Activated T-helper 1 cell treated with anti-CD3 and anti-CD28 coated beads, Interleukin-2, amount 50 U/mL, for 16 hours (primary cell): ENCODE measurements around the gene SMURF1.

Experiments used
- DNase-seq, 2 donors: peaks; one replicate each; pipeline ENCODE4 v3.0.0-alpha.2; 2020; ENCODE audit warnings: low read depth in 1 of 2, low spot score in 1 of 2

The SMURF1 gene

GRCh38 chr7:99141841-99142726, 1.8 kb downstream of the SMURF1 start:
- DNase-seq, result peak; percentile 50 to 58

- DNase-seq, result no peak
These were observed 2.6 kb downstream of the SMURF1 start for GRCh38 chr7:99141334-99141733.

GRCh38 chr7:99140813-99141212, 3.1 kb downstream of the SMURF1 start:
- DNase-seq, result no peak

- DNase-seq, result no peak
These were observed 4.9 kb downstream of the SMURF1 start for GRCh38 chr7:99139036-99139435.

- DNase-seq, result no peak
These were observed 6.3 kb downstream of the SMURF1 start for GRCh38 chr7:99137411-99138180.

GRCh38 chr7:99135938-99136337, 8.0 kb downstream of the SMURF1 start:
- no peak for DNase-seq

GRCh38 chr7:99133766-99134564, 9.9 kb downstream of the SMURF1 start:
- DNase-seq, result no peak

GRCh38 chr7:99132595-99133321, 11.2 kb downstream of the SMURF1 start:
- DNase-seq, result no peak

GRCh38 chr7:99131290-99131689, 12.6 kb downstream of the SMURF1 start:
- DNase-seq, result no peak

GRCh38 chr7:99129536-99129935, 14.4 kb downstream of the SMURF1 start:
- DNase-seq, result no peak

- DNase-seq, result no peak
These were observed 14.9 kb downstream of the SMURF1 start for GRCh38 chr7:99129001-99129400.

GRCh38 chr7:99128076-99128950, 15.6 kb downstream of the SMURF1 start:
- DNase-seq, result no peak

GRCh38 chr7:99127636-99128035, 16.3 kb downstream of the SMURF1 start:
- no peak for DNase-seq

- no peak for DNase-seq
These were observed 16.9 kb downstream of the SMURF1 start for GRCh38 chr7:99126921-99127553.

- no peak for DNase-seq
These were observed 18.4 kb downstream of the SMURF1 start for GRCh38 chr7:99125505-99125865.

- no peak for DNase-seq
These were observed 19.0 kb downstream of the SMURF1 start for GRCh38 chr7:99124751-99125504.

GRCh38 chr7:99124236-99124635, 19.7 kb downstream of the SMURF1 start:
- no peak for DNase-seq

GRCh38 chr7:99123571-99124033, 20.3 kb downstream of the SMURF1 start:
- DNase-seq, result no peak

- no peak for DNase-seq
These were observed 21.1 kb downstream of the SMURF1 start for GRCh38 chr7:99122762-99123161.
